Liver (tissue), 9 donors: ENCODE data around the gene TOGARAM2. TPM values are rescaled to one million over a fixed set of nuclear protein-coding genes. Genes with fewer than 3 reads are reported as not detected.

Experiments used
- DNase-seq: peaks from one replicate; pipeline ENCODE4 v3.0.0-alpha.2; 2017; ENCODE audit warnings: low spot score
- H3K27ac ChIP-seq, 2 donors: one replicate each; pipeline ENCODE4 v1.7.0; 2013; ENCODE audit warnings: inconsistent platforms in 2 of 2, low read length in 2 of 2, control low read depth in 1 of 2, low read depth in 1 of 2, mild to moderate bottlenecking in 1 of 2
- H3K27me3 ChIP-seq, 4 donors: one replicate each; pipeline versions ENCODE4 v1.6.1 to v1.7.0; 2013; ENCODE audit warnings: low read length in 3 of 4, inconsistent platforms in 1 of 4, mild to moderate bottlenecking in 1 of 4, moderate library complexity in 1 of 4; ENCODE audit not compliant: control insufficient read depth in 4 of 4, insufficient read depth in 4 of 4
- H3K36me3 ChIP-seq, 4 donors: one replicate each; pipeline versions ENCODE4 v1.6.1 to v1.7.0; 2013; ENCODE audit warnings: low read length in 3 of 4, mild to moderate bottlenecking in 3 of 4, low read depth in 1 of 4, moderate library complexity in 1 of 4; ENCODE audit not compliant: control insufficient read depth in 4 of 4, insufficient read depth in 3 of 4
- H3K4me1 ChIP-seq, 4 donors: one replicate each; pipeline versions ENCODE4 v1.6.1 to v1.7.0; 2013; ENCODE audit warnings: low read length in 3 of 4, mild to moderate bottlenecking in 3 of 4, moderate library complexity in 1 of 4; ENCODE audit not compliant: control insufficient read depth in 4 of 4, insufficient read depth in 4 of 4
- H3K4me3 ChIP-seq, 3 donors: one replicate each; pipeline versions ENCODE4 v1.6.1 to v1.7.0; 2013; ENCODE audit warnings: low read length in 3 of 3, control low read depth in 1 of 3, low read depth in 1 of 3, mild to moderate bottlenecking in 1 of 3
- H3K9ac ChIP-seq, 2 donors: one replicate each; pipeline ENCODE4 v1.7.0; 2013; ENCODE audit warnings: low read length in 2 of 2, mild to moderate bottlenecking in 2 of 2, moderate library complexity in 2 of 2, control low read depth in 1 of 2, low read depth in 1 of 2
- H3K9me3 ChIP-seq, 4 donors: one replicate each; pipeline versions ENCODE4 v1.6.1 to v1.7.0; 2013; ENCODE audit warnings: low read length in 3 of 4; ENCODE audit not compliant: control insufficient read depth in 4 of 4
- EGR1 ChIP-seq, 2 donors: IDR thresholded peaks; 2 replicates each; pipeline ENCODE4 v1.6.1; 2016 to 2018; ENCODE audit warnings: antibody characterized with exemption in 2 of 2, low read depth in 2 of 2
- FOXA1 ChIP-seq: IDR thresholded peaks from 2 replicates; pipeline ENCODE4 v1.6.1; 2016; ENCODE audit warnings: antibody characterized with exemption
- FOXA2 ChIP-seq: IDR thresholded peaks from 2 replicates; pipeline ENCODE4 v1.6.1; 2016; ENCODE audit warnings: antibody characterized with exemption
- GABPA ChIP-seq, 2 donors: IDR thresholded peaks in 1 of 2; conservative IDR thresholded peaks in 1 of 2; 2 replicates each; pipeline ENCODE4 v1.6.1; 2016; ENCODE audit warnings: antibody characterized with exemption in 2 of 2, mild to moderate bottlenecking in 1 of 2, moderate library complexity in 1 of 2
- HNF4A ChIP-seq, 2 donors: conservative IDR thresholded peaks; 2 replicates each; pipeline ENCODE4 v1.6.1; 2016; ENCODE audit warnings: antibody characterized with exemption in 2 of 2, mild to moderate bottlenecking in 2 of 2
- HNF4G ChIP-seq: IDR thresholded peaks from 2 replicates; pipeline ENCODE4 v1.6.1; 2016; ENCODE audit warnings: antibody characterized with exemption
- JUND ChIP-seq, 2 donors: IDR thresholded peaks; 2 replicates each; pipeline ENCODE4 v1.6.1; 2016; ENCODE audit warnings: antibody characterized with exemption in 2 of 2
- NR2F2 ChIP-seq: IDR thresholded peaks from 2 replicates; pipeline ENCODE4 v1.6.1; 2016; ENCODE audit warnings: antibody characterized with exemption
- RAD21 ChIP-seq, 2 donors: IDR thresholded peaks; 2 replicates each; pipeline ENCODE4 v1.6.1; 2016; ENCODE audit warnings: antibody characterized with exemption in 2 of 2, mild to moderate bottlenecking in 2 of 2
- RXRA ChIP-seq, 2 donors: IDR thresholded peaks; 2 replicates each; pipeline ENCODE4 v1.6.1; 2017 to 2018; ENCODE audit warnings: antibody characterized with exemption in 2 of 2, mild to moderate bottlenecking in 1 of 2
- SP1 ChIP-seq: IDR thresholded peaks from 2 replicates; pipeline ENCODE4 v1.6.1; 2018; ENCODE audit warnings: antibody characterized with exemption, mild to moderate bottlenecking
- TAF1 ChIP-seq: conservative IDR thresholded peaks from 2 replicates; pipeline ENCODE4 v1.6.1; 2016; ENCODE audit warnings: antibody characterized with exemption, mild to moderate bottlenecking
- YY1 ChIP-seq: IDR thresholded peaks from 2 replicates; pipeline ENCODE4 v1.6.1; 2016; ENCODE audit warnings: antibody characterized with exemption, mild to moderate bottlenecking
- WGBS: extraction: QIAGEN DNeasy Blood & Tissue Kit; methylation state at CpG from one replicate; pipeline ENCODE4 v1.1.7; 2013; 5-methylcytosine and 5-hydroxymethylcytosine counted together
- polyA plus RNA-seq, 2 donors: library from polyadenylated mRNA; stranded (reverse) in 1 of 2; unstranded in 1 of 2; fragments of 200-250 nt in 1 of 2; fragments of >200 nt in 1 of 2; fragmentation: Nextera tagmentation in 1 of 2; extraction: Ambion mirVana in 1 of 2; gene quantifications; one replicate each; pipeline versions ENCODE4 v1.2.1 to v1.2.3, GENCODE V29; 2013 to 2015
- total RNA-seq, 2 donors: library from RNA; depleted of rRNA; stranded (reverse); fragments of >200 nt; gene quantifications; one replicate each; pipeline ENCODE4 v1.2.3, GENCODE V29; 2014
- TF ChIP-seq, protein P1 (sequence below): IDR thresholded peaks from 2 replicates; pipeline ENCODE4 v1.6.1; 2016; ENCODE audit warnings: antibody characterized with exemption
- TF ChIP-seq, protein P2 (sequence below): IDR thresholded peaks from 2 replicates; pipeline ENCODE4 v1.6.1; 2016; ENCODE audit warnings: antibody characterized with exemption
- TF ChIP-seq, protein P3 (sequence below): fragments of 150-350 bp; IDR thresholded peaks from 2 replicates; pipeline ENCODE4 v1.5.1; 2017; ENCODE audit warnings: improper control_type of control experiment, low read depth, low read length; ENCODE audit not compliant: missing input control
- TF ChIP-seq, protein P4 (sequence below): IDR thresholded peaks from 2 replicates; pipeline ENCODE4 v1.6.1; 2016; ENCODE audit warnings: antibody characterized with exemption, mild to moderate bottlenecking
- donor health status: healthy.
- donor health status: healthy.
- donor health status: healthy.
- donor health status: healthy.
- donor health status: healthy.

TOGARAM2 gene
- total and polyA plus RNA-seq, 4 donors = 0.15 to 0.42 (median 0.19) TPM; not detected in 1

DNA sequence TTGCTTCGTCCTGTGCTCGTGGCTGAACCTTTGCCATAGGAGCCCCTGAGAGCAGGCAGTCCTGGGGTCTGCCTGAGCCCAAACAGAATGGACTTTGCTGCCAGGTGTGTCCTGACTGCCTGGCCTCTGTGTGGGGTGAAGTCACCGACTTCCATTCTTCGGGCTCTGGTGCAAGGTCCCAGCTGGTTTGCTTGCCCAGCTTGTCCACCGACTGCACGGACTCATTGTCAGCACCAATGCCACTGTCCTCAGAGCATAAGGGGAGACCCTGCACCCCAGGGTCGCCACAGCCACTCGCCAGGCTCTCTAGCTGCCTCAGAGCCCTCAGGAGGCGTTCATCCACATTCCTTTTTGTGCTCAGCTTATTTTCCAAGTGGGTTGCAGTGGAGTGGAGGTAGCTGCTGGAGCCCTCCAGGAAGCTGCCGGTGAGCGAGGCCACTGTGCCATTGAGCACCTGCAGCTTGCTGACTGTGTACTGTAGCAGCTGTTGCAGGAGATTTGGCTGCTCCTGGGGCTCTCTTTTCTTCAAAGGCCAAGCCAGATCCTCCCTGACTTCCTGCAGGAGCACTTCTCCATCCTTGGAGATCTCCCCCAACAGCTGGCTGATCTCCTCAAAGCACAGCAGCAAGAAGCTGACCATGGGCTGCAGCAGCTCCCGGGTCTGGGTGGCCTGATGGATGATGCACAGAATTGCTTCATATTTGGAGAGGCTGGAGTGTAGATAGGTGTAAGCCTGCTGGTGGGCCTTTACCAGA is 92.0 kb downstream of the TOGARAM2 start (continued):
- TF ChIP-seq, protein P1, sequence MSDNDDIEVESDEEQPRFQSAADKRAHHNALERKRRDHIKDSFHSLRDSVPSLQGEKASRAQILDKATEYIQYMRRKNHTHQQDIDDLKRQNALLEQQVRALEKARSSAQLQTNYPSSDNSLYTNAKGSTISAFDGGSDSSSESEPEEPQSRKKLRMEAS = no peak
- no peak for TF ChIP-seq GABPA (IDR thresholded peaks at IDR 0.05 in 1 of 2, conservative IDR thresholded peaks at IDR 0.05 in 1 of 2)

DNA sequence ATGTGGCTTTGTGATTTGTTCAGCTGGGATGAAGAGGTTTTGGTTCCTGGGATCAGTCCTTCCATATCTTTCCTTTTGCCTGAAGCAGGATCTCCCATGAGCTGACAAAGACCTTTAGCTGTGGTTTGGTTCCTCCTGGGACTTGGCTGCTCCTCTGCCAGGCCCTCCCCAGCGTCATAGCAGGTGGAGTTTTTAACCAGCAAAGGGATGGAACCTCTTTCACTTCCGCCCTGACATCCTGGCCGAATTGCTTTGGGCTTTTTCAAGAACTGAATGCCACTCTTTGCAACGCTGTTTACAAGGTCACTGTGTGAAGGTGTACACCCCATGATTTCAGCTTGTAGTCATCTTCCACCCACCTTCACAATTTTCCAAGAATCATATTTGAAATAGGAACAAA is 92.8 kb downstream of the TOGARAM2 start:
- Histone ChIP-seq H3K27ac (no peak overlapping the region), H3K9ac (no peak overlapping the region), H3K4me3 (no peak overlapping the region), H3K4me1 (no peaks in the 10 kb centered on the region), H3K36me3 (no peaks in the 10 kb centered on the region), H3K27me3 (no peaks in the 10 kb centered on the region), H3K9me3 (peaks cover 0 to 6% (median under 1%) of the 10 kb centered on the region in 4 donors)
- 75% methylated on average over 4 of the region's 4 CpGs for WGBS
- DNase-seq = no peak
- TF ChIP-seq, protein P1 = no peak
- TF ChIP-seq RAD21 (IDR thresholded peaks at IDR 0.05) (no peak), SP1 (no peak), TAF1 (no peak), GABPA (IDR thresholded peaks at IDR 0.05 in 1 of 2, conservative IDR thresholded peaks at IDR 0.05 in 1 of 2) (no peak), RXRA (IDR thresholded peaks at IDR 0.05) (no peak), HNF4G (no peak), EGR1 (IDR thresholded peaks at IDR 0.05; ENCODE audit: low read depth in 2 of 2) (no peak)
- TF ChIP-seq, protein P2, sequence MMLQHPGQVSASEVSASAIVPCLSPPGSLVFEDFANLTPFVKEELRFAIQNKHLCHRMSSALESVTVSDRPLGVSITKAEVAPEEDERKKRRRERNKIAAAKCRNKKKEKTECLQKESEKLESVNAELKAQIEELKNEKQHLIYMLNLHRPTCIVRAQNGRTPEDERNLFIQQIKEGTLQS = no peak
- TF ChIP-seq, protein P3, sequence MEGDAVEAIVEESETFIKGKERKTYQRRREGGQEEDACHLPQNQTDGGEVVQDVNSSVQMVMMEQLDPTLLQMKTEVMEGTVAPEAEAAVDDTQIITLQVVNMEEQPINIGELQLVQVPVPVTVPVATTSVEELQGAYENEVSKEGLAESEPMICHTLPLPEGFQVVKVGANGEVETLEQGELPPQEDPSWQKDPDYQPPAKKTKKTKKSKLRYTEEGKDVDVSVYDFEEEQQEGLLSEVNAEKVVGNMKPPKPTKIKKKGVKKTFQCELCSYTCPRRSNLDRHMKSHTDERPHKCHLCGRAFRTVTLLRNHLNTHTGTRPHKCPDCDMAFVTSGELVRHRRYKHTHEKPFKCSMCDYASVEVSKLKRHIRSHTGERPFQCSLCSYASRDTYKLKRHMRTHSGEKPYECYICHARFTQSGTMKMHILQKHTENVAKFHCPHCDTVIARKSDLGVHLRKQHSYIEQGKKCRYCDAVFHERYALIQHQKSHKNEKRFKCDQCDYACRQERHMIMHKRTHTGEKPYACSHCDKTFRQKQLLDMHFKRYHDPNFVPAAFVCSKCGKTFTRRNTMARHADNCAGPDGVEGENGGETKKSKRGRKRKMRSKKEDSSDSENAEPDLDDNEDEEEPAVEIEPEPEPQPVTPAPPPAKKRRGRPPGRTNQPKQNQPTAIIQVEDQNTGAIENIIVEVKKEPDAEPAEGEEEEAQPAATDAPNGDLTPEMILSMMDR = no peak
- TF ChIP-seq, protein P4, sequence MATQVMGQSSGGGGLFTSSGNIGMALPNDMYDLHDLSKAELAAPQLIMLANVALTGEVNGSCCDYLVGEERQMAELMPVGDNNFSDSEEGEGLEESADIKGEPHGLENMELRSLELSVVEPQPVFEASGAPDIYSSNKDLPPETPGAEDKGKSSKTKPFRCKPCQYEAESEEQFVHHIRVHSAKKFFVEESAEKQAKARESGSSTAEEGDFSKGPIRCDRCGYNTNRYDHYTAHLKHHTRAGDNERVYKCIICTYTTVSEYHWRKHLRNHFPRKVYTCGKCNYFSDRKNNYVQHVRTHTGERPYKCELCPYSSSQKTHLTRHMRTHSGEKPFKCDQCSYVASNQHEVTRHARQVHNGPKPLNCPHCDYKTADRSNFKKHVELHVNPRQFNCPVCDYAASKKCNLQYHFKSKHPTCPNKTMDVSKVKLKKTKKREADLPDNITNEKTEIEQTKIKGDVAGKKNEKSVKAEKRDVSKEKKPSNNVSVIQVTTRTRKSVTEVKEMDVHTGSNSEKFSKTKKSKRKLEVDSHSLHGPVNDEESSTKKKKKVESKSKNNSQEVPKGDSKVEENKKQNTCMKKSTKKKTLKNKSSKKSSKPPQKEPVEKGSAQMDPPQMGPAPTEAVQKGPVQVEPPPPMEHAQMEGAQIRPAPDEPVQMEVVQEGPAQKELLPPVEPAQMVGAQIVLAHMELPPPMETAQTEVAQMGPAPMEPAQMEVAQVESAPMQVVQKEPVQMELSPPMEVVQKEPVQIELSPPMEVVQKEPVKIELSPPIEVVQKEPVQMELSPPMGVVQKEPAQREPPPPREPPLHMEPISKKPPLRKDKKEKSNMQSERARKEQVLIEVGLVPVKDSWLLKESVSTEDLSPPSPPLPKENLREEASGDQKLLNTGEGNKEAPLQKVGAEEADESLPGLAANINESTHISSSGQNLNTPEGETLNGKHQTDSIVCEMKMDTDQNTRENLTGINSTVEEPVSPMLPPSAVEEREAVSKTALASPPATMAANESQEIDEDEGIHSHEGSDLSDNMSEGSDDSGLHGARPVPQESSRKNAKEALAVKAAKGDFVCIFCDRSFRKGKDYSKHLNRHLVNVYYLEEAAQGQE = no peak

DNA sequence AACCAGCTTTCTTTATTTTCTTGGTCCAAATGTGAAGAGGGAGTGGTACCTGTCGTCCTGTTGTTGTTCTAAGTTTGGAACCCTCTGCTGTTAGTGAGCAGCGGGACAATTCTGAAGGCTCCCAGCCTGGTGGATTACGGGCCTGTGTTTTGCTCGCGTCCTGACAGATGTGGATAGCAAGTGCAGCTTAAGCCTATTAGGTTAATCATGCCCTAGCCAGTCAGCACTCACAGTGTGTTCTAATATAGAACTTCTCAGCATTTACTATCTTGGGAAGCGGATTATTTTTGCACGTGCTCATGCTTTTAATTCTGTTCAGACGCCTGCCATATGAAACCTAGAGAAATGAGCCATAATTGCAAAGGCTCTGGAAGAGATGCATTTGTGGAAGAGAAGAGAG is 93.3 kb downstream of the TOGARAM2 start, which contains the start of gene PCARE:
PCARE (minus strand) TSS at position 113 of the 400 bp plus-strand sequence. CDS start 262 bp downstream, outside the sequence.
- WGBS = 85% methylated on average over 8 of the region's 8 CpGs
- Histone ChIP-seq H3K4me3 (no peak within 1 kb of the TSS), H3K9me3 (peaks cover 0 to 11% (median 4%) of the 10 kb centered on the region in 4 donors), H3K27ac (no peak within 1 kb of the TSS), H3K36me3 (no peaks in the 10 kb centered on the region), H3K4me1 (no peaks in the 10 kb centered on the region), H3K9ac (no peak within 1 kb of the TSS), H3K27me3 (no peaks in the 10 kb centered on the region)
- no peak for DNase-seq
- TF ChIP-seq RXRA (IDR thresholded peaks at IDR 0.05) (no peak), FOXA2 (no peak), NR2F2 (no peak), RAD21 (IDR thresholded peaks at IDR 0.05) (no peak), JUND (IDR thresholded peaks at IDR 0.05) (no peak), HNF4A (conservative IDR thresholded peaks at IDR 0.05) (no peak), FOXA1 (no peak), TAF1 (no peak), YY1 (no peak), HNF4G (no peak), SP1 (no peak)
- TF ChIP-seq, protein P4 = no peak
- TF ChIP-seq, protein P3 = no peak
